Measurements from ENCODE around the gene UBR2.
"Not testable (repeated sequence)": the region's sequence is repeated elsewhere in the genome, so short reads cannot be mapped to it uniquely, and the experiment has no call there.

The UBR2 gene

DNA sequence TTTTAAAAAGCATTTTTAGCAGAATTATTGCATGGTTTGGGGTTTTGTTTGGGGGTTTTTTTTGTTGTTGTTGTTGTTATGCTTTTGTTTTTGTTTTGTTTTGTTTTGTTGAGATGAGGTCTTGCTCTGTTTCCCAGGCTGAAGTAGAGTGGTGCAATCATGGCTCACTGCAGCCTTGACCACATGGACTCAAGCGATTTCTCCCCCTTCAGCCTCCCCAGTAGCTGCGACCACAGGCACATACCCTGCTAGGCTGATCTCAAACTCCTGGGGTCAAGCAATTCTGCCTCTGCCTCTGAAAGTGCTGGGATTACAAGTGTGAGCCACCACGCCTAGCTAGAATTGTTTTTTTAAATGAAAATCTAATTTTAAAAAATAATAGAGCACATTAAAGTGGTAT lies 35.7 kb downstream of the UBR2 start:
- in situ Hi-C loops (cut with HindIII; ENCODE audit: low pct_ligation_motif_present, low pct_unique_long_range_greater_than_20kb, low sequenced_read_pairs) = no loop called here
- DNase-seq = no peak

DNA sequence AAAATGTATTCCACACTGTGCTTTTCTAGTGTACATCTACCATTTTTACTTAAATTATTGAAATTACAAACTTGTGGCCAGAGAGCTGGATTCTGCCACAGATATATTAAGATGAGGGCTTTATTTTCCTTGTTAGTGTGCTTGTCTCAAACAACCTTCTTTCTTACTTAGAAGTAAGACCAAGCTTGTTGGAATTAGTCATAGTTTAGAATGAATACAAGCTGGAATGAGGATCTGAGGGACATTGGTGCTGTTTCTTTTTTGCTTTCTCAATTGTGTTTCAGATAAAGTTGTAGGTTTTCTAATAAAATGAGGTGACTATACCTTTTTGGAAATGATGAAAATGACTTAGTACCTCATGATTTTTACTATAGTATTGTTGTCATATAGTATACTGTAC lies 40.3 kb downstream of the UBR2 start:
- DNase-seq = no peak

DNA sequence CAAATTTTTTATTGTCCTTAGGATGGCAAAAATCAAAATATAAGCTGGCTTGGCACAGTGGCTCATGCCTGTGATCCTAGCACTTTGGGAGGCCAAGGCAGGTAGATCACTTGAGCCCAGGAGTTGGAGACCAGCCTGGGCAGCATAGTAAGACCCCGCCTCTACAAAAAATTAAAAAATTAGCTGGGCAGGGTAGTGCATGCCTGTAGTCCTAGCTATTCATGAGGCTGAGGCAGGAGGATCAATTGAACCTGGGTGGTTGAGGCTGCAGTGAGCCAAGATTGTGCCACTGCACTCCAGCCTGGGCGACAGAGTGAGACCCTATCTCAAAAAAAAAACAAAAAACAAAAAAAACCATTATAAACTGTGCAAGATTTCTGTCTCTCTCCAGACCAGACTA lies 40.9 kb downstream of the UBR2 start:
- in situ Hi-C loops (cut with HindIII; ENCODE audit: low pct_ligation_motif_present, low pct_unique_long_range_greater_than_20kb, low sequenced_read_pairs); DNase-seq: not testable (repeated sequence)

More for the DNA sequence above, 40.3 kb downstream of the UBR2 start:
- in situ Hi-C loops (cut with HindIII; ENCODE audit: low pct_ligation_motif_present, low pct_unique_long_range_greater_than_20kb, low sequenced_read_pairs) = no loop called here

GRCh38 chr6:42610416-42610815 lies 46.6 kb downstream of the UBR2 start:
- DNase-seq = no peak
- in situ Hi-C loops (cut with HindIII; ENCODE audit: low pct_ligation_motif_present, low pct_unique_long_range_greater_than_20kb, low sequenced_read_pairs) = no loop called here

DNA sequence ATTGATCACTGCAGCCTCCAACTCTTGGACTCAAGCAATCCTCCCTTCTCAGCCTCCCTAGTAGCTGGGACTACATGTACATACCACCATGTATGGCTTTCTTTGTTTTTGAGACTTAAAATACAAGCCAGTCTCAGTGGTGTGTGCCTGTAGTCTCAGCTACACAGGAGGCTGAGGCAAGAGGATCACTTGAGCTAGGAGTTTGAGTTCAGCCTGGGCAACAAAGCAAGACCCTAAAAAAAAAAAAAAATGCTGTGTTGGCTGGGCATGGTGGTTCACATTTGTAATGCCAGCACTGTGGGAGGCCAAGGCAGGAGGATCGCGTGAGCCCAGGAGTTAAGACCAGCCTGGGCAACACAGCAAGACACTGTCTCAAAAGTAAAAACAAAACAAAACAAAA lies 51.7 kb downstream of the UBR2 start:
- no peak for DNase-seq
- in situ Hi-C loops (cut with HindIII; ENCODE audit: low pct_ligation_motif_present, low pct_unique_long_range_greater_than_20kb, low sequenced_read_pairs) = no loop called here

- DNase-seq = no peak
Observed at GRCh38 chr6:42616716-42617115, 52.9 kb downstream of the UBR2 start.

DNA sequence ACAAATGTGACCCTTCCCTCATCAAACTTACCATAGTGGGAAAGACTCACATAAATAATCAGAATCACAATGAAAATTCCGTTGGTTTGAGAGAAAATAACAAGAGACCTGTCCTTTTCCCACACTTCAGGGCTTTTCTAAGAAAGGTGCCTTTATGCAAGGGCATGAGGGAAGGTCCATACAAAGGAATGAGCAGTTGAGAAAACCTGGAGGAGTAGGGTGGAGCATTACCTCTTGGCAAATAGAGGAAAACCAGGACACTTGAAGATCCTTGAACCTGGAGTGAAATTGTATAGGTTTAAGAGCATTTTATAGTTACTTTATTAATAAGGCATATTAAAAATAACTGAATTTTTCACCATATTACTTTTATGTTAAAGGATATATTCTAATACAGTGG lies 54.3 kb downstream of the UBR2 start:
- in situ Hi-C loops (cut with HindIII; ENCODE audit: low pct_ligation_motif_present, low pct_unique_long_range_greater_than_20kb, low sequenced_read_pairs) = no loop called here

More at GRCh38 chr6:42616716-42617115, 52.9 kb downstream of the UBR2 start:
- in situ Hi-C loops (cut with HindIII; ENCODE audit: low pct_ligation_motif_present, low pct_unique_long_range_greater_than_20kb, low sequenced_read_pairs) = no loop called here

DNA sequence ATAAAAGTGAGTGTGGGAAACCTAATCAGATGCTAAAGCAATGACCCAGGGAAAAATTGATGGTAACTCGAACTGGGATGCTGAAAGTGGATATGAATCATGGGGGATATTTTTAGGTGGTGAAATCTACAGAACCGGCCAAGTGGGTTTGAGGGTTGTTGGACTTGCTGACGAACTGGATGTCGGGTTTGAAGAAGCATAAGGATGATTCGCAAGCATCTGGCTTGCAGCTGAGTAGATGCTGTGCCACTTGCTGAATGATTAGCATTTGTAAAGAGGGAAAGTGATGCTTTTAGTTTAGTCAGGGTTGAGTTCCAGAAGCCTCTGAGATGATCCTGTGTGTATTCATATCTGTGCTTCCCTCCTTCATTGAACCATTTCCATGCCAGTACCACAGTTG lies 54.9 kb downstream of the UBR2 start:
- in situ Hi-C loops (cut with HindIII; ENCODE audit: low pct_ligation_motif_present, low pct_unique_long_range_greater_than_20kb, low sequenced_read_pairs) = no loop called here
- no peak for DNase-seq

More for the DNA sequence above, 54.3 kb downstream of the UBR2 start:
- DNase-seq = no peak

GRCh38 chr6:42619963-42620362 lies 56.1 kb downstream of the UBR2 start:
- in situ Hi-C loops (cut with HindIII; ENCODE audit: low pct_ligation_motif_present, low pct_unique_long_range_greater_than_20kb, low sequenced_read_pairs) = no loop called here
- DNase-seq = no peak

- no peak for DNase-seq
- in situ Hi-C loops (cut with HindIII; ENCODE audit: low pct_ligation_motif_present, low pct_unique_long_range_greater_than_20kb, low sequenced_read_pairs) = no loop called here
Observed at GRCh38 chr6:42624601-42625000, 60.8 kb downstream of the UBR2 start.

DNA sequence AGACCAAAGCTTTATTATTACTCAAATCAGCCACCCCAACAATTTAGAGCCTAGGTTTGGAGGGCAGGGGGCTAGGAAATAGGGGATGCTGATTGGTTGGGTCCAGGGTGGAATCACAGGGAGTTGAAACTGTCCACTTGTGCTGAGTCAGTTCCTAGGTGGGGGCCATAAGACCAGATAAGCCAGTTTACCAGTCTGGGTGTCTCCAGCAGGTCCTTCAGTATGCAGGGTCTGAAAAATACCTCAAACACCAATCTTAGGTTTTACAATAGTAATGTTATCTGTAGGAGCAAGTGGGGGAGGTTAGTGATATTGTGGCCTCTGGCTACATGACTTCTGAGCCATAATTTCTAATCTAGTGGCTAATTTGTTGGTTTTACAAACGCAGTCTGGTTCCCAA lies 63.2 kb downstream of the UBR2 start:
- no peak for DNase-seq
- in situ Hi-C loops (cut with HindIII; ENCODE audit: low pct_ligation_motif_present, low pct_unique_long_range_greater_than_20kb, low sequenced_read_pairs) = no loop called here

- no peak for DNase-seq
- in situ Hi-C loops (cut with HindIII; ENCODE audit: low pct_ligation_motif_present, low pct_unique_long_range_greater_than_20kb, low sequenced_read_pairs) = no loop called here
Observed at GRCh38 chr6:42627674-42628073, 63.8 kb downstream of the UBR2 start.

GRCh38 chr6:42628604-42629003 lies 64.8 kb downstream of the UBR2 start:
- in situ Hi-C loops (cut with HindIII; ENCODE audit: low pct_ligation_motif_present, low pct_unique_long_range_greater_than_20kb, low sequenced_read_pairs) = no loop called here
- no peak for DNase-seq

DNA sequence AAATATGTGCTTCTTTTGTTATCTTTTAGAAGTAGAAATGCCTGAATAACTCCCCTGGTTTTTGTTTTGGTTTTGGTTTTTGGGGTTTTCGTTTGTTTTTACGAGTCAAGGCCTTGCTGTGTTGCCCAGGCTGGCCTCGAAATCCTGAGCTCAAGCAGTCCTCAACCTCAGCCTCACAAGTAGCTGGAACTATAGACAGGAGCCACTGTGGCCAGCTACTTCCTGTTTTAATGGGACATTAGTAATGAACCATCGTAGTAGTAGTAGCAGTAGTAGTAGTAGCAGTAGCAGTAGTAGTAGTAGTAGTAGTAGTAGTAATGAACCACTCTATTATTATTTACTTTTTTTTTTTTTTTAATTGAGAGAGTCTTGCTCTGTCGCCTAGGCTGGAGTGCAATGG lies 66.0 kb downstream of the UBR2 start:
- no peak for DNase-seq
- in situ Hi-C loops (cut with HindIII; ENCODE audit: low pct_ligation_motif_present, low pct_unique_long_range_greater_than_20kb, low sequenced_read_pairs) = no loop called here

- in situ Hi-C loops (cut with HindIII; ENCODE audit: low pct_ligation_motif_present, low pct_unique_long_range_greater_than_20kb, low sequenced_read_pairs) = no loop called here
- DNase-seq = no peak
Observed at GRCh38 chr6:42637681-42638080, 73.9 kb downstream of the UBR2 start.

- DNase-seq = no peak
- in situ Hi-C loops (cut with HindIII; ENCODE audit: low pct_ligation_motif_present, low pct_unique_long_range_greater_than_20kb, low sequenced_read_pairs) = no loop called here
Observed at GRCh38 chr6:42642794-42643193, 79.0 kb downstream of the UBR2 start.

- in situ Hi-C loops (cut with HindIII; ENCODE audit: low pct_ligation_motif_present, low pct_unique_long_range_greater_than_20kb, low sequenced_read_pairs) = no loop called here
- DNase-seq = no peak
Observed at GRCh38 chr6:42644211-42644610, 80.4 kb downstream of the UBR2 start.

GRCh38 chr6:42652024-42652746 lies 88.4 kb downstream of the UBR2 start:
- in situ Hi-C loops (cut with HindIII; ENCODE audit: low pct_ligation_motif_present, low pct_unique_long_range_greater_than_20kb, low sequenced_read_pairs) = loop anchor here (25.0 kb wide), 1 partner anchor 210 kb away; no protein-coding TSS in a partner anchor
- no peak for DNase-seq

DNA sequence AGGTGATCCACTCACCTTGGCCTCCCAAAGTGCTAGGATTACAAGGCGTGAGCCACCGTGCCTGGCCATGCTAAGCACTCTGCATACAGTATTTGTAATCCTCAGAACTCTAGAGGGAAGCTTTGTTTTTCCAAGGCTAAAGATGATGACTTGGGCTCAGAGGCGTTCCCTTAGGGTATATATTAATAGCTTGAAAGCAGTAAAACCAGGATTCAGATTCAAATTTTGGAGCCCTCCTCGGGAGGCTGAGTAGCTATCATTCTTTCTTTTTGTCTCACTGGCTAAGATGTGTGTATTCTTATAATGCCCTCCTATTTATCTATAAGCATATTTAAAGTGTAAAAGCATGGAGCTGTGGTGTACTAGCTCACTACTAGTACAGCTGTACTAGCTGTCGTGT lies 90.0 kb downstream of the UBR2 start:
- DNase-seq = no peak
- in situ Hi-C loops (cut with HindIII; ENCODE audit: low pct_ligation_motif_present, low pct_unique_long_range_greater_than_20kb, low sequenced_read_pairs) = loop anchor here (25.0 kb wide), 1 partner anchor 208 kb away; no protein-coding TSS in a partner anchor

DNA sequence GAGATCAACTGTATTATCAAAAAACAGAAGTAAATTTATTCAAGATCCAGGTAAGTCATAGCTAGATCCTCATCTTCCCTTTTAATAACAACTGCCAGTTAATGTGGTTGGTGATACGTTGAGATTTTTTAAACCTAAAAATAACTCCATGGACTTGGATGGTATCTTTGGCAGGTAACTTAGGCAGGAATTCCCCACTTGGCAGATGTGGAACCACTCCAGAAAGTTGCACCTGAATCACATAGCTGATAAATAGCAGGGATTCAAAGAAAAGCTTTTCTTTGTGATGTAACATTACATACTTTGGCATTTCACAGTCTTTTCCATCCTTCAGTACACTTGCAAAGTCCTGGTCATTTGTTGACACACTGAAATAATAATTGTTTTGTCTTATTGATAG lies 96.0 kb downstream of the UBR2 start:
- in situ Hi-C loops (cut with HindIII; ENCODE audit: low pct_ligation_motif_present, low pct_unique_long_range_greater_than_20kb, low sequenced_read_pairs) = loop anchor here (25.0 kb wide), 1 partner anchor 202 kb away; no protein-coding TSS in a partner anchor
- DNase-seq = no peak

Data from ACHN (cell line).